ENCODE results near the gene CD68. TPM values are rescaled to one million over a fixed set of nuclear protein-coding genes. Genes with fewer than 3 reads are reported as not detected.

Gene CD68
- total and polyA plus RNA-seq, 12 donors = 19.4 to 207 (median 145) TPM

DNA sequence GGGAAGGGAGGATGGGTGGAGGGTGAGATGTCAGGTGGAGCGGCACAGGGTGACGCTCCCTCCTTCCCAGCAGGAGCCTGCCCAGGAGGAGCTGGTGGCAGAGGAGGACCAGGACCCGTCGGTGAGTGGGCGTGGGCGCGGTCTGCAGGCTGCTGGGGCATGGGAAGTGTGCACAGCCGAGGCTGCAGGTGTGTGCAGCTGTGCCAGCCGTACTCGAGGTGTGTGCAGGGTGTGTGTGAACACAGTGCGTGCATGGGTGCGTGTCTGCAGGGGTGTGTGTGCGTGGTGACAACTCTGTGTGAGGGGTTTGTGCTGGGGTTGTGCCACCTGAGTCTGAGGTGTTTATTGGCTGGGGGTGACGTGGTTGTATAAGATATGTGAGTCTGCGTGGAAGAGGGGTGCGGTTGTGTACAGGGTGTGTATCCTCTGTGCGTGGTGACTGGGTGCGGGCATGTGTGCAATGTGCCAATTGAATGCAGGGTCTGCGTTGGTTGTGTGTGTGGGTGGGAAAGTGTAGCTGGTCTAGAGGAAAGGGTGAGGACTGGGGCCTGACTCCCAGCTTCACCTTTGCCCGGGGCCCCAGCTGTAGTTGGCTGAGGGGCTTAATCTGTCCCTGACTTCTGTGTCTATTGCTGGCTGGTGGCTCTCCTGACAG, 29.9 kb upstream of the CD68 start:
- DNase-seq = peak in 1 of 7 donors; percentile 28
- Histone ChIP-seq H3K27ac (peak overlapping the region; percentile 17 to 90 (median 81)), H3K27me3 (no peaks in the 10 kb centered on the region), H3K4me3 (peak overlapping the region; percentile 16 to 83 (median 73)), H3K36me3 (replicated peaks in 1 of 2) (no peaks in the 10 kb centered on the region), H3K9me3 (replicated peaks in 1 of 3) (no peaks in the 10 kb centered on the region), H3K4me1 (replicated peaks in 1 of 2) (peaks cover 15 to 21% of the 10 kb centered on the region in 2 donors)
- no peak for TF ChIP-seq POLR2A (IDR thresholded peaks at IDR 0.05)
- TF ChIP-seq, protein P1, sequence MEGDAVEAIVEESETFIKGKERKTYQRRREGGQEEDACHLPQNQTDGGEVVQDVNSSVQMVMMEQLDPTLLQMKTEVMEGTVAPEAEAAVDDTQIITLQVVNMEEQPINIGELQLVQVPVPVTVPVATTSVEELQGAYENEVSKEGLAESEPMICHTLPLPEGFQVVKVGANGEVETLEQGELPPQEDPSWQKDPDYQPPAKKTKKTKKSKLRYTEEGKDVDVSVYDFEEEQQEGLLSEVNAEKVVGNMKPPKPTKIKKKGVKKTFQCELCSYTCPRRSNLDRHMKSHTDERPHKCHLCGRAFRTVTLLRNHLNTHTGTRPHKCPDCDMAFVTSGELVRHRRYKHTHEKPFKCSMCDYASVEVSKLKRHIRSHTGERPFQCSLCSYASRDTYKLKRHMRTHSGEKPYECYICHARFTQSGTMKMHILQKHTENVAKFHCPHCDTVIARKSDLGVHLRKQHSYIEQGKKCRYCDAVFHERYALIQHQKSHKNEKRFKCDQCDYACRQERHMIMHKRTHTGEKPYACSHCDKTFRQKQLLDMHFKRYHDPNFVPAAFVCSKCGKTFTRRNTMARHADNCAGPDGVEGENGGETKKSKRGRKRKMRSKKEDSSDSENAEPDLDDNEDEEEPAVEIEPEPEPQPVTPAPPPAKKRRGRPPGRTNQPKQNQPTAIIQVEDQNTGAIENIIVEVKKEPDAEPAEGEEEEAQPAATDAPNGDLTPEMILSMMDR (IDR thresholded peaks at IDR 0.05) = no peak
- WGBS, 4 donors = 41 to 69% (median 51%) methylated on average over 10 to 20 of the region's 20 CpGs
- intact Hi-C loops (cut with DNase I) = loop anchor here in 1 of 2 donors (10.0 kb wide), 1 partner anchor 195 kb away; the partner anchor contains the start of genes KCTD11 and TMEM95

DNA sequence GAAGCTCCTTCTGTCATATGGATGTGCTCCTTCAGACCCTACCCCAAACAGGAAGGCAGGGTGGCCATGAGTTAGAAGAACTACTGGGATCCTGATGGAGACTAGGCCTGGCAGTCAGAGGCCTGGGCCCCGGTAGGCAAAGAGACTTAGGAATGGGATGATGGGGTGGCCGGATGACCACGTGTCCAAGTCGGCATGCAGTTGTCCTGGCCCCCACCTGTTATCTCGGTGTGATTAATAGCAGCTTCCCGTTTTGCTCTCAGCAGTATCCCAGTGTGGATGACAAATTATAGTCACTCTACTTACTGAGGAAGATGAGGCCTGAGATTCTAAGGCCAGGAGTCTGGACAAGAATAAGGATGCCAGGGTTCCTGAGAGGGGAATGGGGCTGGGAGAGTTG, 29.1 kb upstream of the CD68 start:
- 33 to 69% (median 53%) methylated on average over 4 to 6 of the region's 6 CpGs for WGBS, 4 donors
- Histone ChIP-seq H3K4me1 (replicated peaks in 1 of 2) (peaks cover 13 to 15% of the 10 kb centered on the region in 2 donors), H3K36me3 (replicated peaks in 1 of 2) (no peaks in the 10 kb centered on the region), H3K4me3 (no peak overlapping the region), H3K27ac (peak overlapping the region in 2 of 5 donors; percentile 81 to 90), H3K9me3 (replicated peaks in 1 of 3) (no peaks in the 10 kb centered on the region), H3K27me3 (no peaks in the 10 kb centered on the region)
- TF ChIP-seq, protein P1 (IDR thresholded peaks at IDR 0.05) = no peak
- no peak for TF ChIP-seq POLR2A (IDR thresholded peaks at IDR 0.05)
- no peak for DNase-seq
- intact Hi-C loops (cut with DNase I) = loop anchor here in 1 of 2 donors (10.0 kb wide), 1 partner anchor 196 kb away; the partner anchor contains the start of genes KCTD11 and TMEM95

DNA sequence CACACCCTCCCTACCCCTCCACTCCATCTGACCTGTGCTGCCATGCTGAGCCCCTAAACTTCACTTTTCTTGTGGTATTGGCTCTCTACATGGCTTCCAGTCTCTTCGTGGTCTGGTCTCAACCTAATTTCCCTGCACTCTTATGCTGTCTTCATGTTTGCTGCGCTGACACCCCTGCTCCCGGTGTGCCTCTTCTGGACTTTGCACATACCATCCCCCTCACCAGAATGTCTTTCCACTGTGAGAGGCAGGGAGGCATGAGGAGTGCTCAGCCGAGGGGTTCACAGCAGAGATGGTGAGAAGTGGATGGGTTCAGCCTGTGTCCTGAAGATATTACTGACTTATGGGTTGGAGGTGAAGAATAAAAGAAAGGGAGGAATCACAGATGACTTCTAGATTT, 28.0 kb upstream of the CD68 start:
- no peak for DNase-seq
- TF ChIP-seq, protein P1 (IDR thresholded peaks at IDR 0.05) = no peak
- TF ChIP-seq POLR2A (IDR thresholded peaks at IDR 0.05) = no peak
- Histone ChIP-seq H3K9me3 (replicated peaks in 1 of 3) (no peaks in the 10 kb centered on the region), H3K4me3 (no peak overlapping the region), H3K4me1 (replicated peaks in 1 of 2) (peaks cover 13 to 15% of the 10 kb centered on the region in 2 donors), H3K27ac (no peak overlapping the region), H3K36me3 (replicated peaks in 1 of 2) (no peaks in the 10 kb centered on the region), H3K27me3 (no peaks in the 10 kb centered on the region)
- intact Hi-C loops (cut with DNase I) = loop anchor here in 1 of 2 donors (10.0 kb wide), 1 partner anchor 197 kb away; the partner anchor contains the start of genes KCTD11 and TMEM95
- WGBS, 4 donors = 85 to 95% (median 87%) methylated on average over 4 of the region's 4 CpGs

GRCh38 chr17:7552621-7553051, 26.8 kb upstream of the CD68 start:
- no peak overlapping the region for H3K4me3 ChIP-seq
- no peaks in the 10 kb centered on the region for H3K27me3 ChIP-seq
- peaks cover 18 to 20% of the 10 kb centered on the region in 2 donors for H3K4me1 ChIP-seq (replicated peaks in 1 of 2)
- no peak for DNase-seq
- 72 to 80% (median 75%) methylated on average over 6 of the region's 6 CpGs for WGBS, 4 donors
- no peaks in the 10 kb centered on the region for H3K36me3 ChIP-seq (replicated peaks in 1 of 2)
- TF ChIP-seq POLR2A (IDR thresholded peaks at IDR 0.05) = no peak
- TF ChIP-seq, protein P1 (IDR thresholded peaks at IDR 0.05) = no peak
- peak overlapping the region in 2 of 5 donors; percentile 47 to 65 for H3K27ac ChIP-seq
- intact Hi-C loops (cut with DNase I) = loop anchor here in 1 of 2 donors (10.0 kb wide), 1 partner anchor 198 kb away; the partner anchor contains the start of genes KCTD11 and TMEM95
- H3K9me3 ChIP-seq (replicated peaks in 1 of 3) = no peaks in the 10 kb centered on the region
